D721Med (cell line): ENCODE data around the gene MAP1A.

Source experiments
- DNase-seq: peaks from one replicate; pipeline ENCODE4 v3.0.0; 2011; ENCODE audit warnings: low spot score; ENCODE audit not compliant: insufficient read length
- FAIRE-seq: peaks from 2 replicates; lab custom pipeline; 2011; peaks lifted over from hg19 to GRCh38; lab: Jason Lieb, UNC
- TF ChIP-seq, protein P1 (sequence below): IDR thresholded peaks from 2 replicates; pipeline ENCODE4 v1.5.1; 2012; ENCODE audit warnings: mild to moderate bottlenecking, control low read depth; ENCODE audit not compliant: insufficient read depth; ENCODE audit errors: missing control alignments

Gene MAP1A

GRCh38 chr15:43516801-43517353, 531 bp upstream of the MAP1A start:
- TF ChIP-seq, protein P1, sequence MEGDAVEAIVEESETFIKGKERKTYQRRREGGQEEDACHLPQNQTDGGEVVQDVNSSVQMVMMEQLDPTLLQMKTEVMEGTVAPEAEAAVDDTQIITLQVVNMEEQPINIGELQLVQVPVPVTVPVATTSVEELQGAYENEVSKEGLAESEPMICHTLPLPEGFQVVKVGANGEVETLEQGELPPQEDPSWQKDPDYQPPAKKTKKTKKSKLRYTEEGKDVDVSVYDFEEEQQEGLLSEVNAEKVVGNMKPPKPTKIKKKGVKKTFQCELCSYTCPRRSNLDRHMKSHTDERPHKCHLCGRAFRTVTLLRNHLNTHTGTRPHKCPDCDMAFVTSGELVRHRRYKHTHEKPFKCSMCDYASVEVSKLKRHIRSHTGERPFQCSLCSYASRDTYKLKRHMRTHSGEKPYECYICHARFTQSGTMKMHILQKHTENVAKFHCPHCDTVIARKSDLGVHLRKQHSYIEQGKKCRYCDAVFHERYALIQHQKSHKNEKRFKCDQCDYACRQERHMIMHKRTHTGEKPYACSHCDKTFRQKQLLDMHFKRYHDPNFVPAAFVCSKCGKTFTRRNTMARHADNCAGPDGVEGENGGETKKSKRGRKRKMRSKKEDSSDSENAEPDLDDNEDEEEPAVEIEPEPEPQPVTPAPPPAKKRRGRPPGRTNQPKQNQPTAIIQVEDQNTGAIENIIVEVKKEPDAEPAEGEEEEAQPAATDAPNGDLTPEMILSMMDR = no peak
- DNase-seq (no peak), FAIRE-seq (no peak)

- FAIRE-seq = no peak
- DNase-seq = no peak
- TF ChIP-seq, protein P1 = no peak
Observed at GRCh38 chr15:43518197-43518761, 871 bp downstream of the MAP1A start.

- TF ChIP-seq, protein P1 = no peak
Observed at GRCh38 chr15:43519196-43519595, 1.8 kb downstream of the MAP1A start.

GRCh38 chr15:43520138-43520537, 2.7 kb downstream of the MAP1A start:
- no peak for FAIRE-seq
- TF ChIP-seq, protein P1 = no peak
- DNase-seq = no peak

More at GRCh38 chr15:43519196-43519595, 1.8 kb downstream of the MAP1A start:
- no peak for DNase-seq
- FAIRE-seq = no peak

DNA sequence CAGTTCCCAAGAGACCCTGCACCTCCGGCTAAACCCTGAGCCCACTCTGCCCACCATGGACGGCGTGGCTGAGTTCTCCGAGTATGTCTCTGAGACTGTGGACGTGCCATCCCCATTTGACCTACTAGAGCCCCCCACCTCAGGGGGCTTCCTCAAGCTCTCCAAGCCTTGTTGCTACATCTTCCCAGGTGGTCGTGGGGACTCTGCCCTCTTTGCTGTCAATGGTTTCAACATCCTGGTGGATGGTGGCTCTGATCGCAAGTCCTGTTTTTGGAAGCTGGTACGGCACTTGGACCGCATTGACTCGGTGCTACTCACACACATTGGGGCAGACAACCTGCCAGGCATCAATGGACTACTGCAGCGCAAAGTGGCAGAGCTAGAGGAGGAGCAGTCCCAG, 4.0 kb downstream of the MAP1A start:
- no peak for FAIRE-seq
- TF ChIP-seq, protein P1 = no peak
- no peak for DNase-seq

- DNase-seq (no peak), FAIRE-seq (no peak)
- TF ChIP-seq, protein P1 = no peak
Observed at GRCh38 chr15:43522247-43522646, 4.8 kb downstream of the MAP1A start.

DNA sequence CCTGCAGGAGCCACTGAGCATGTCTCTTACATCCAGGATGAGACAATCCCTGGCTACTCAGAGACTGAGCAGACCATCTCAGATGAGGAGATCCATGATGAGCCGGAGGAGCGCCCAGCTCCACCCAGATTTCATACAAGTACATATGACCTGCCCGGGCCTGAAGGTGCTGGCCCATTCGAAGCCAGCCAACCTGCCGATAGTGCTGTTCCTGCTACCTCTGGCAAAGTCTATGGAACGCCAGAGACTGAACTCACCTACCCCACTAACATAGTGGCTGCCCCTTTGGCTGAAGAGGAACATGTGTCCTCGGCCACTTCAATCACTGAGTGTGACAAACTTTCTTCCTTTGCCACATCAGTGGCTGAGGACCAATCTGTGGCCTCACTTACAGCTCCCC, 6.2 kb downstream of the MAP1A start:
- DNase-seq = no peak
- no peak for FAIRE-seq
- TF ChIP-seq, protein P1 = no peak
